Frontal cortex (tissue), 4 donors: ENCODE results near the gene ATP5F1D. TPM values are rescaled to one million over a fixed set of nuclear protein-coding genes. Genes with fewer than 3 reads are reported as not detected.

Experiments
- DNase-seq, 2 donors: peaks; one replicate each; pipeline ENCODE4 v3.0.0; 2012; ENCODE audit warnings: low spot score in 2 of 2
- FAIRE-seq: peaks from 2 replicates; lab custom pipeline; 2012; peaks lifted over from hg19 to GRCh38; lab: Jason Lieb, UNC
- total RNA-seq: library from RNA; depleted of rRNA; stranded (reverse); fragments of >200 nt; gene quantifications from one replicate; pipeline ENCODE4 v1.2.3, GENCODE V29; 2014
- donor health status: control.
- donor health status: control.
- donor health status: control.

Gene ATP5F1D
- total RNA-seq, 1 donor from 2014 or later = 11.0 TPM

- DNase-seq = peak in 1 of 2 donors; percentile 78
These were observed 13.9 kb downstream of the ATP5F1D start for GRCh38 chr19:1255186-1256161.

GRCh38 chr19:1256646-1257474 lies 15.3 kb downstream of the ATP5F1D start:
- DNase-seq (no peak), FAIRE-seq (no peak)

More at GRCh38 chr19:1255186-1256161, 13.9 kb downstream of the ATP5F1D start:
- FAIRE-seq = no peak

DNA sequence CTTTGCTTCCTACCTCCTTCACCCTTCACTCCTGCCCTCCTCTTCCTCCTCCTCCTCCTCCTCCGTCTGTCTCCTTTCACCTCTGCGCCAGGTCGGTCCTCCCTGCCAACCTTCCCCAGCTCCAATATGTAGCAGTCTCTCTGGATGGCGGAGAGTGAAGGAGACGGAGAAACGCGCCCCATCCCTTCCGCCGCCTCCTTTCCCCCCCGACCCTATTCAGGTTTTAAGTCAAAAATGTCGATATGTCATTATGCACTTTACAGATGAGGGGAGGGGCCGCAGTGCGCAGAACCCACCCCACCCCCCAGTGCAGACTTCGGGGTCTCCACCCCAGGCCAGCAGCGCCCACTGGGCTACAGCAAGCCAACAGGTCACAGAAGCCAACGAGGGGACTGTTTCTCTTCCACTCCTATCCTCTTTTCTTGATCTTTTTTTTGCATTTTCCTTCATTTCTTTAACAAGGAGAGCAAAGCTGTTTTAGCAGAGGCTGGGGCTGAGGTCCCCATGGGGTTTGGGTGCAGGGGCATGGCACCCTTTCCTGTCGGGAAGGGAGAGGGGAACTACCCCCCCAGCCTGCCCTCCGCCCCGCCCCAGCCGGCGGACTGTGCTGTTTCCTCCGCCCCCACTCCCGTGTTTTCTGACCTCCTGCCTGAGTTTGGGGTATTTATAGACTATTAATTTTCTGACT lies 16.1 kb downstream of the ATP5F1D start:
- FAIRE-seq (no peak), DNase-seq (no peak)

DNA sequence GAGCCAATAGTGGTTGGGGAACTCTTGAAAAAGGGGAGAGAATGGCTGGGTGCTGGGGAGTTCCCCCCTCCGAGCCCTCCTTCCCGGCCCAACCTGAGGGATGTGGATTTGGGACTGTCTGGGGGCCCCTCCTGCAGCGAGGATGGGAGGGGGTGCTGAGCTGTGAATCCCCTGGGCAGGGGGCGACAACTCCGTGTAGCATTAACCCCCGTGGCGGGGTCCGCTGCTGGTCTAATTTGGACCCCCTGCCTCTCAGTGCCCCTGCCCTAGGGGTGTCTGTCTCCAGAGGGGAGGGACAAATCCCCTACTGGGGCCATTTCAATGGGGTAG lies 16.6 kb downstream of the ATP5F1D start:
- FAIRE-seq = no peak
- DNase-seq = no peak

DNA sequence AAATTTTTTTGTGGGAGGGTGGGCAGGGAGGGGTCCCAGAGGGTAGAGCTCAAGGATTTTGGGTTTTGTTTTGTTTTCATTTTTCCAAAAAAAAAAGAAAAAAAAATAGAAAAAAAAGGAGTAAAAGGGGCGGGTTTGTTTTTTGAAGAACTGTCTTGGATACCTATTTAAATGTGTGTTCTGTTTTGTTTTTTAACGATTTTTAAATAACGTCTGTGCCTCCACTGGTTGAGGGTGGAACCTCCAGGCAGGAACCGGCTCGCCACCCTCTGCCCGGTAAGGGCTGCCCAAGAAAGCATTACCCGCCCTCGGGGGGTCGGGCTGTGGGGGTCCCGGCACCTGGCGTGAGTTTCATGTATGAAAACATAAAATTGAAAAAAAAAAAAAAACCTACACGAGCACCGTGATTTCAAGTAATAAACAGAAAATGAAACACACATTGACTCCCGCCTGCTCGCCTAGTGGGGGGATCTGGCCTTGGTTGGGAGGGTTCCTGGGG lies 17.2 kb downstream of the ATP5F1D start:
- FAIRE-seq = no peak
- DNase-seq = no peak

DNA sequence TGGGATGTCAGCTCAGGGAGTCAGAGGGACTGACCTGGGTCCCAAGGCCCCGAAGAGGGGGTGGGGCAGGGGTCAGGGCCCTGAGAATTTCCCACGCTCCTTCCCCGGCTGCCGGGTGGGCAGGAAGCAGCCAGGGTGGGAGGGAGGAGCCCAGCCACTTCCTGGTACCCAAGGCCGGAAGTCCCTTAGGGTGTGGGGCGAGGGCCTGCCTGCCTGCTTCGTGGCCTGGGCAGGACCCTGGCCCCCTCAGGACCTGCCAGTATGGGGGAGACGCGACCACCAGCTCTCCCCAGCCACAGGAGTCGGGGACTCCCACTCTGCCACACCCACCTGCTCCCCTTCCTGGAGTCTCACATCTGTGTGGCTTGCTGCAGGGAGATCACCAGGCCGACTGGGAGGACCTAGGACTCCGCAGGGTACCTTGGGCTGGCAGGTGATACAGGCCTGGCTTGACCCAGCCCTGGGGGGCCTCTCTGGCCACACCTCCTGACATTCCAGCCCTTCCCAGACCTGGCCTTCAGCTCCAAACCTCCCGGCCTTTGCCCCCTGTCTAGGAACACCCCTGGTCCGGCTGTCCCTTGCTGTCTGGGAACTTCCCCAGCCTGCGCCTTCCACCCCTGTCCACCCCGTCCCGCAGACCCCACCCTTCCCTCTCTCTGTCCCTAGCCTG lies 17.8 kb downstream of the ATP5F1D start:
- DNase-seq = no peak
- no peak for FAIRE-seq

GRCh38 chr19:1259876-1260748 lies 18.6 kb downstream of the ATP5F1D start:
- FAIRE-seq (no peak), DNase-seq (no peak)

DNA sequence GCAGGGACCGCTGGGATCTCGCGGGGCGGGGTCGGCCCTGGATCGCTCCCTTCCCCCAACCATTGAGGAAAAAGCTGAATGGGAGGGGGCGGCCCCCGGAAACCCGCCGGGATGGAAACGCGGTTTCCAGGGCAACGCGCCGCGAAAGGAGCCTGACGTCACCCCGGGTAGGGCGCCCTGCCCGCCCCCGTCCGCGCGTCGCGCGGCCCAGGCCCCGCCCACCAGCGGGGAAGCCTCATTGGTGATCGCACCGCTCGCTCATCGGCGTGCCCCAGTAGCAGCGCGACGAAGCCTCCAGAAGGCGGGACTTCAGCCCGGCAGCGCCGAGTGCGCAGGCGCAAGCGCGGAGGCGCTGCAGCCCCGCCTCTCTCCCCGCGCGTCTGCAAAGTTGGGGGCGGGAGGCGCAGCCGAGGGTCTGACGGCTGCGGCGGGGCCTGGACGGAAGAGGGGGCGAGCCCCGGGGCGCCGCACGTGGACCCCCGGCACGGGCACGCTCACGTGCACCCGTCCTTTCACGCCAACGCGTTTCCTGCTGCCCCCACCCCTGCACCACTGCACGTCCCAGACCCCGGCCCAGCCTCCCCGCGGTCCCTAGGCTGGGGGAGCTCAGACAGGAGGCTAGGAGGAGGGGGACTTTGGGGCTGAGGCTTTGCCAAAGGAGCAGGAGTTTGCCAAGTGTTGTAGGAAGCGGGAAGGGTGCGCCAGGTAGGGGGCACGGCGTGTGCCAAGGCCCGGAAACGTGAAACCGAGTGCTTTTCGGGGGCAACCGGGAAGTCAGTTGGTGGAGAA lies 19.4 kb downstream of the ATP5F1D start:
- FAIRE-seq (no peak), DNase-seq (peak; percentile 99)

- no peak for DNase-seq
- FAIRE-seq = no peak
These were observed 19.9 kb downstream of the ATP5F1D start for GRCh38 chr19:1261538-1261797.

DNA sequence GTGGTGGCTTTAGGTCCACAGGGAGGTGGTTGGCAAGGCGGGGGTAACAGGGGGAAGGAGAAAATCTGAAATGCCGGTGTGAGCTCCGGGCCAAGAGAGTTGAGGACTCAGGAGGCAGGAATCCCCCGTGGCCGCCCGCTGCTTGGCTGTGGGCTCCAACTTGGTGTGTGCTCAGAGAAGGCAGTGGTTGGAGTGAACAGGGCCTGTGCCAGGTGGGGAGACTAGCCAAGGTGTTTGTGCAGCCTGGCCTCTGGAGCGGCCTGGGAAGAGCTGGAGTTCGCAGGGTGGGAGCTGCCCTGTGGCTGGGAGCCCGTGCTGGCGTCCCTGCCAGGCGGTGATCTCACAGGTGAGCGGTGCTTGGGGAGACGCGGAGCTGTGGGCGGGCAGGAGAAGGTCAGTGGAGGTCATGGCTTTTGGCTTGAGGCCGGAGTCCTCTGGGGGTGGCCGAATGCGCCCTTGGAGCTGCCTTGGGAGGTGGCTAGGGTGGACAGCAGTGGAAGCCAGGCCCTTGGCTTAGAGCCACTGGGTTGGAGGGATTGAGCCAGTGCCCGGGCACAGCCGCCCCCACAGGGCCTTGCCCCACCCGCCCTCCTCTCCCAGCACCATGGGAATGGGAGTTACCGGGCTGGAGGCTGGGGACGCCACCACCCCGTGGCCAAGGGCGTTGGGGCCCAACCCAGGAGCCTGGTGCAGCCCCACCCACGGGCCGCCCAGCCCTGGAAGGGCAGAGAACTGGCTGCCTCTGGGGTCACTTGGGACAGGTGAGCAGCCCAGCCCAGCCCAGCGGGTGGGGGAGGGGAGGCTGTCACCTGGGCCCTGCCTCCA lies 20.5 kb downstream of the ATP5F1D start:
- DNase-seq = no peak
- no peak for FAIRE-seq

DNA sequence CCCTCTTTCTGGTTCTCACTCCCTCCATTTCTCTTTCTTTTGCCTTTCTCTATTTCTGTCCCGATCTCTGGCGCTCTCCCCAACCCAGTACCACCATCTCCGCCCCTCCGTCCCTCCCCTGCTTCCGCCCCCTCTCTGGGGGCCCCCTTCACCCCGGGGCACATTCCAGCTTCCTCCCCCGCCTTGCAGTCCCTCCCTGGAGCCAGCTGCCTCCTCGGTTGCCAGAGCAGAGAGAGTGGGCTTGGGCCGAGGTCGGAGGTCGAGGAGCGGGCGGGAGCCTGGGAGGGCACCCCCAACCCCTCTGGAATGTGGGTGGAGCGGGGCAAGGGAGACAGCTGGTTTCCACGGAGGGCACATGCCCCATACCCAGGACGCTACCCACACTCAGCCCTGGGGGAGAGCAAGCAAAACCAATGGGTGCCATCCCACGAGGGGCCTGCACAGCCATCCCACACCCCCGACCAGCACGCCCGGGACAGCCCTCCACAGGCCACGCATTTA lies 21.1 kb downstream of the ATP5F1D start:
- DNase-seq (no peak), FAIRE-seq (no peak)

GRCh38 chr19:1263188-1263587 lies 21.6 kb downstream of the ATP5F1D start:
- no peak for FAIRE-seq
- DNase-seq = no peak

DNA sequence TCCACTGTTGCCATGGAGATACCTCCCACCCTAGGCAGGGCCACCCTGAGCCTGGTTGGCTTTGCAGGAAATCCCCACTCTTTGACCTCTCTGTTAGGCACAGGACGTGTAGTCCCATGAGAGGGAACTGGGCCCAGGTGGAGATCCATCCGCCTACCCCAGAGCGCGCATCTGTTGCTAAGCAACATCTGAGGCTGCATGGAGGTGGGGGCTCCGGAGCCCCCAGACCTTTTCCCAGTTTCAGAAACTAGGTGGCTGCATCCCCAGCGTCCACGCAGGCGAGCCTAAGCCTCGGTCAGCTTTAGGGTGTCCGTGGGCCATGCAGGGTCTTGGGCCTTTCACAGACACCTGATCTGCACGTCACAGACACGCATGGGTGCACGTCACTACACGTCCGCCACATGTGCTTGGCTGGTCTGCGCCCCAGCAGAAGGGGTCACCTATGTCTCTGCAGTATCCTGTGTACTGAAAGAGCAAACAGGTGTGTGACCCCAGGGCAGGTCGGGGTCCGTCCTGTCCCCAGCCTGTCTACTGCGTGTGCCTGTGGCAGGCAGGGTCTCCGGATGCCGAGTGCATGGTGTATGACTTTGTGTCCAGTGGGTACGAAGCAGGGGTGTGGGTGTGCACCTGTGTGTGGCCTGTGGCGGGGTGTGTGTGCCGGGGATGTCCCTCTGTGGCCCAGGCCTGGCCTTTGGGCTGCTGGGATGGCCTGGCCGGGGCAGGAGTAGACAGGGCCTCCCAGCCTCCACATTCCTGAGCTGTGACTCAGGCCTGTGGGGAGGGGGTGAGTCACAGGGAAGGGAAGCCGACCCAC lies 23.5 kb downstream of the ATP5F1D start:
- FAIRE-seq (no peak), DNase-seq (no peak)

DNA sequence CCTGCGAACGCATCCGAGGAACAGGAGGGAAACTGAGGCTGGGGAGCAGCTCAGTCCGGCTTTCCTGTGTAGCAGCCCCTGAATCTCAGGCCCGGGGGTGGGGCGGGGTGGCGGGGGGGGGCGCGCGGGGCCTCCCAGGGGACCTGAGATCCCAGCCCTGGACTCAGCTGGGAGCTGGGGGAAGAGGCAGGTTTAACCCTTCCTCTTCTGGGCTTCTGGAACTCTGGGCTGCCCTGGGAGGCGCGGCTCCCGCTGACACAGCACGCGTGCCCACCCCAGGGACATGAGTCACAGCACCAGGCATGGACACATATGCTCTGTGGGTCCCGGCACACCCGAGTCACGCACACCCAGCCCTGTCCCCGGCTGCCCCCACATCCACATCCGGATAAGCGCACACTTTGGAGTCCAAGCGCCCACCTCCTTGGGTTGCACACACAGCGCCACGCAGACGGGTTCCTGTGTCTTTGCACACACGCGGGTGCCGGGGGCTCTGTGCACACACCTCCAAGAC lies 24.1 kb downstream of the ATP5F1D start:
- FAIRE-seq (no peak), DNase-seq (no peak)

DNA sequence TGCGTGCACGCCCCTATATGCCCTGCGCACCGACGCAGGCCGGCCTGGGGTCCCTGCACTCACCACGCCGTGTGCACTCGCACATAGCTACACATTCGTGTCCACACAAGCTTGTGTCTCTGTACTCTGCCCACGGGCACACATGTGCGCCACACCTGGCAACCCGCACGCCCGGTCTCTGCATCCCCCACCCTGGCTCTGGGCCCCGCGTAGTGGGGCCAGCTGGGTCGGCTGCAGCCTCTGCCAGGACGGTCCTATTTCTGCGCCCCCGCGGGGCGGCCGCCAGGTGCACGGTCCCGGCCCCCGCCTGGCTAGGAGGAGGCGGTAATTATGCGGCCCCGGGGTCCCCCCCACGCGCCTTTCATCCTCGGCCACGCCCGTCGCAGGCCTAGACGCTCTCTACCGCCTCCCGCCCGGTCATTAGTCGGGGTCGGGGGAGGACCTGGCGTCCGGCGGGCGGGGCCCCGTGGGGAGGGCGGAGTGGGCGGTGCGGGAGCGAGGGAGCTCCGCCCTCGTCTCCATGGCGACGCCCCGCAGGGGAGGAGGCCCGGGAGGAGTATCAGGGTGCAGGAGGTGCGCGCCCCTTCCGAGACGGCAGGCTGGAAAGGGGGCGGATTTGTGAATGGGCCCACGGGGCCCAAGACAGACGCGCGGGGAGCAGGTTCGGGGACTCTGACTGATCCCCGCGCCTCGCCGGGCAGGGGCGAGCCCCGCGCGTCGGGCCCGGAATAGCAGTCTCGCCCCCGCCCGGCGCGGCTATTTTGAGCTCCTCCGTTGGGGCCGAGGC lies 24.8 kb downstream of the ATP5F1D start:
- FAIRE-seq (no peak), DNase-seq (peak; percentile 85 to 86)
